Endothelial cell of umbilical vein (primary cell): ENCODE data around the gene NDUFAF8.

ENCODE experiments used
- CTCF ChIP-seq, 2 donors: IDR thresholded peaks; 1 replicate in 1 of 2; 2 replicates in 1 of 2; pipeline ENCODE4 v1.5.1; 2011; ENCODE audit warnings: low read length in 2 of 2, mild to moderate bottlenecking in 2 of 2, moderate library complexity in 2 of 2, control low read depth in 1 of 2, inconsistent platforms in 1 of 2, low read depth in 1 of 2; ENCODE audit not compliant: insufficient read depth in 1 of 2; ENCODE audit errors: extremely low read depth in 1 of 2
- EZH2 ChIP-seq: IDR thresholded peaks from 2 replicates; pipeline ENCODE4 v1.6.1; 2012; ENCODE audit warnings: borderline replicate concordance, low read depth, mild to moderate bottlenecking, moderate library complexity, low read length, inconsistent platforms; ENCODE audit not compliant: severe bottlenecking
- FOS ChIP-seq: IDR thresholded peaks from 2 replicates; pipeline ENCODE4 v1.6.1; 2011; ENCODE audit warnings: mild to moderate bottlenecking, low read length, moderate library complexity, borderline replicate concordance; ENCODE audit not compliant: insufficient read depth
- GATA2 ChIP-seq: IDR thresholded peaks from 2 replicates; pipeline ENCODE4 v1.7.0; 2011; ENCODE audit warnings: low read depth, mild to moderate bottlenecking, moderate library complexity, mixed read lengths, low read length; ENCODE audit not compliant: insufficient read length, insufficient read depth
- JUN ChIP-seq: IDR thresholded peaks from 2 replicates; pipeline ENCODE4 v1.6.1; 2011; ENCODE audit warnings: borderline replicate concordance, low read depth; ENCODE audit not compliant: insufficient read length, insufficient read depth
- MYC ChIP-seq: IDR thresholded peaks from one replicate; pipeline ENCODE4 v1.6.1; 2011; ENCODE audit warnings: mild to moderate bottlenecking, low read depth, low read length
- POLR2A ChIP-seq: IDR thresholded peaks from 2 replicates; pipeline ENCODE4 v1.6.1; 2012; ENCODE audit warnings: low read depth, mild to moderate bottlenecking, control low read depth, low read length
- POLR2AphosphoS5 ChIP-seq: IDR thresholded peaks from 2 replicates; pipeline ENCODE4 v1.6.1; 2012; ENCODE audit warnings: low read depth, mild to moderate bottlenecking, control low read depth, low read length, moderate library complexity; ENCODE audit not compliant: insufficient read depth
- TF ChIP-seq, protein P1 (sequence below): IDR thresholded peaks from 2 replicates; pipeline ENCODE4 v1.6.1; 2011; ENCODE audit not compliant: insufficient read depth, insufficient read length

DNA sequence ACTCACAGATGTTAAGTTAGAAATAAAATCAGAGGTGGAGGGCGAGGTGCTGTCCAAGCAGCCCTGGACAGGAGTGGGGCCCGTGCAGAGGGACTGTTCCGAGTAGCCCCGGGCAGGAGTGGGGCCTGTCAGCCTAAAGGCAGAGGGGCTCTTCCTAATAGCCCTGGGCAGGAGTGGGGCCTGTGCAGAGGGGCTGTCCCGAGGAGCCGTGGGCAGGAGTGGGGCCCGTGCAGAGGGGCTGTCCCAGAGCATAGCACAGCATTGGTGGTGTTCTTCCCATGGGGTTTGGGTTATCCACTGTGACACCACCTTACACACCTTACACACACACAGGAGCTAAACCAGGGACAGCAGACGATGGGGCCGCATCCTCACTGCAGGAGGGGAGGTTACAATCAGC lies 26.8 kb upstream of the NDUFAF8 start:
- TF ChIP-seq CTCF (IDR thresholded peaks at IDR 0.05; ENCODE audit: extremely low read depth in 1 of 2, insufficient read depth in 1 of 2, low read depth in 1 of 2, low read length in 2 of 2) (no peak), POLR2AphosphoS5 (no peak), POLR2A (no peak), EZH2 (no peak), FOS (no peak), JUN (no peak), MYC (no peak), GATA2 (no peak)
- TF ChIP-seq, protein P1, sequence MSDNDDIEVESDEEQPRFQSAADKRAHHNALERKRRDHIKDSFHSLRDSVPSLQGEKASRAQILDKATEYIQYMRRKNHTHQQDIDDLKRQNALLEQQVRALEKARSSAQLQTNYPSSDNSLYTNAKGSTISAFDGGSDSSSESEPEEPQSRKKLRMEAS: no peak
